NCI-H446 treated with DMSO at 0.1 percent for 48 hours (cell line): ENCODE data around the gene CYB5R4.

Experiments
- DNase-seq: peaks from one replicate; lab custom pipeline; 2025; lab: John Stamatoyannopoulos, UW

CYB5R4 gene

DNA sequence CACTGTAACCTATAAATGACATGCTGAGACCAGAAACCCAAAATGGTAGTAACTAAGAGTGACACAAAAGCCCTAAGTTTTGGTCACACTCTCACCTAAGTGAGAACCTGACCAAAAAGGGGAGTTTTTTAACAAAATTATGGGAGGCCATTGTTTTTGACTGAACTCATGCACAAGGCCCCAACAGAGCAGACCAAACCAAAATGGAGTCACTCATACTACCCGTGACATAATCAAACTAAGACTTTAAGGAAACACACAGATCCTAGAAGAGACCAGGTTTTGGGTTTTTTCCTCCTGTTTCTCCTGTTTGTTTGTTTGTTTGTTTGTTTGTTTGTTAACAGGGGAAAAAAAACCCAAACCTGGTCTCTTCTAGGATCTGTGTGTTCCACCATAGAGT, 124.9 kb downstream of the CYB5R4 start:
- no peak for DNase-seq

DNA sequence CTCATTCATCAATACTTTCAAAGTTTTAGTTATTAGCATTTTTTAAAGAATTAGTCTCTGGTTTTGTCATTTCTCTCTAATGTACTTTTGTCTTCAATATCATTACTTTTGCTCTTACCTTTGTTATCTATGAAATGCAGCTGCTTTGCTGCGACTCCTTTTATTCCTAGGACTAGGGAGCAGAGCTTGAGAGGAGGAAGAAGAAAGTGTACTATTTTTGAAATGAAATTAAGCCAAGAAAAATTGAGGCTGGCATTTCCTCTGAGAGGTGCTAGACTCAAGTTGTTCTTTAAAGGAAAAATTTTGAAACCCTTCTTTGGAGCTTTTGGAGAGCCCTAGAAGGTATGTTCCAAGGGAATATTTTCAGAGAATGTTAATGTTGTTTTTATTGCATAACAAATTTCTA, 125.8 kb downstream of the CYB5R4 start:
- DNase-seq: no peak

GRCh38 chr6:83985715-83986114, 126.2 kb downstream of the CYB5R4 start:
- no peak for DNase-seq

DNA sequence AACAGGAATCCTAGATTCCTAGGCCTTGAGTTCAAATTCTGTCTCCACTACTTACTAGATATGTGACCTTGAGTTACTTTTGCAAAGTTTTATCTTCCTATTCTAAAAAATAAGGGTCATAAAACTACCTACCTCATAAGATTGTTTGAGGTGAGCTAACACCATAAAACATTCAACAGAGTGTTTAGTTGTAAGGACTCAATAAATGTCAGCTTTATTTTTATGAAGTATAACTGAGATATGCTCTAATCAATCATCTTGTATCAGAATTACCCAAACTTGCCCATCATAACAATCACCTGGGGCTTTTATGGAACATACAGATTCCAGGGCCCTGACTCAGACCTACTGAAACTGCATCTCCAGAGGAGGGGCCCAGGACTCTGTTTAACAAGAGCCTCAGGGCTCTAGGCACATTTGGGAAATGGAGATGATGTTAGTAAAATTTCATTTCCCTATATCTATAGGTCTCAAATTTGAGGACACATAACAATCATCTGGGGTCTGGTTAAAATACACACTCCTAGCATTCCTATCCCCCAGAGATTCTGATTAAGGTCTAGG, 138.6 kb downstream of the CYB5R4 start:
- no peak for DNase-seq

DNA sequence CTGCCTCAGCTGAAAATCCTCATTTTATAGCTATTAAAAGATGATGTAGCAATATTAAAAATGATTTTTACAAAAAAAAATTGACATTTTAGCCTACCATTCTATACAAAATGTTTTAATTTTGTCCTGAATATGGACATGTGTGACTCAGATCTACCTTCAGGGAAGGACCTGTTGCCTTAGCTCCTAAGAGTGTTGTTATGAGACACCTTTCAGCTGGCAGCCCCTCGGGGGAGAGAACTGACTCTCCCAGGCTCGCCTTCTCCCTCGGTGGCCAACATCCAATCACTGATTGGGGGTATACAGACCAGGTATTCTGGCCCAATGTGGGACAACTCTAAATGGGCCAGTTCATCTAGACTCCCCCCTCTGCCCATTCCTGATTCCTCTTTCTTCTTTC, 141.6 kb downstream of the CYB5R4 start:
- no peak for DNase-seq

- DNase-seq: no peak
Observed at GRCh38 chr6:84002226-84002625, 142.7 kb downstream of the CYB5R4 start.

- no peak for DNase-seq
Observed at GRCh38 chr6:84003131-84003530, 143.6 kb downstream of the CYB5R4 start.

GRCh38 chr6:84003654-84004053, 144.2 kb downstream of the CYB5R4 start:
- no peak for DNase-seq

DNA sequence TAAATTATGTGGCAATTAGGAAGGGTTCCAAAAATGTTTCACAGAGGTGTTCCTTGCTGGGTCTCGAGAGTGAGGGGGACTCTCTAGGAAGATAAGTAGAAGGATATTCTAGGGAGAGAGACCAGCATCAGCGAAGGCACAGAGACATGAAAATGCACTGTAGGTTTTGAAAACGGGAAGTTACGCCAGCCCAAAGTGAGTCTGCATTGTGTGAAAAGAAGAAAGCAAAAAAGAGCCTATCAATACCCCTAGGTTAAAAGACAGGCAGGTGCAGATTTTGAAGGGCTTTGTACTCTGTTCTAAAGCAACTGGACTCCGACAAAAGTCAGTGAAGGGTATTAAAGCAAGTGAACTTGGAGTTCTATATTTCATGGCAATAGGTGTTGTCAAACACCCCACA, 148.4 kb downstream of the CYB5R4 start:
- no peak for DNase-seq

DNA sequence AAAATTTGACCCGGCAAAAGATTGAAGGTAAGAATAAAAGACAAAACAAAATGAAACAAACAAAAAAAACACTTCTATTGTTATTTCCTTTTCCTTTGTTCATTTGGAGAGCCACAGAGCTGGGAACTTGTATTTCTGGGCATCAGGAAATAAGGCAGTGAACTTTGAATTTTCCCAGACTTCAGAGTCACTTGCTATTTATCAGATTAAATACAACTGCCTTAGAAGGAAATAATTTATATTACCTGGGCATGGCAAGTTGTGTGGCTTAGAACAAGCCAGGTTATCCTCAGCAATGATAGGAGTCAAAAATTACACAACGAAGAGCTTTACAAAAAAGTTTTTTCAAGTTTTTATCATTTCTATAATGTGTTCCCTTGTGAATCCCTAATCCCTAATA, 153.9 kb downstream of the CYB5R4 start:
- DNase-seq: no peak

GRCh38 chr6:84013931-84014330, 154.4 kb downstream of the CYB5R4 start:
- no peak for DNase-seq

GRCh38 chr6:84016029-84016428, 156.5 kb downstream of the CYB5R4 start:
- DNase-seq: no peak
